ENCODE results near the gene ZMYND8.

GRCh38 chr20:47353239-47353691 is 3.2 kb downstream of the ZMYND8 start:
- no peak for TF ChIP-seq CTCF (IDR thresholded peaks at IDR 0.05)
- TF ChIP-seq POLR2A (IDR thresholded peaks at IDR 0.05): no peak
